ENCODE measurements around the gene FOXP1. TPM values are rescaled to one million over a fixed set of nuclear protein-coding genes. Genes with fewer than 3 reads are reported as not detected.

Gene FOXP1
- total and polyA plus RNA-seq, 2 donors from 2014 or later, result 6.7 to 87.2 TPM

DNA sequence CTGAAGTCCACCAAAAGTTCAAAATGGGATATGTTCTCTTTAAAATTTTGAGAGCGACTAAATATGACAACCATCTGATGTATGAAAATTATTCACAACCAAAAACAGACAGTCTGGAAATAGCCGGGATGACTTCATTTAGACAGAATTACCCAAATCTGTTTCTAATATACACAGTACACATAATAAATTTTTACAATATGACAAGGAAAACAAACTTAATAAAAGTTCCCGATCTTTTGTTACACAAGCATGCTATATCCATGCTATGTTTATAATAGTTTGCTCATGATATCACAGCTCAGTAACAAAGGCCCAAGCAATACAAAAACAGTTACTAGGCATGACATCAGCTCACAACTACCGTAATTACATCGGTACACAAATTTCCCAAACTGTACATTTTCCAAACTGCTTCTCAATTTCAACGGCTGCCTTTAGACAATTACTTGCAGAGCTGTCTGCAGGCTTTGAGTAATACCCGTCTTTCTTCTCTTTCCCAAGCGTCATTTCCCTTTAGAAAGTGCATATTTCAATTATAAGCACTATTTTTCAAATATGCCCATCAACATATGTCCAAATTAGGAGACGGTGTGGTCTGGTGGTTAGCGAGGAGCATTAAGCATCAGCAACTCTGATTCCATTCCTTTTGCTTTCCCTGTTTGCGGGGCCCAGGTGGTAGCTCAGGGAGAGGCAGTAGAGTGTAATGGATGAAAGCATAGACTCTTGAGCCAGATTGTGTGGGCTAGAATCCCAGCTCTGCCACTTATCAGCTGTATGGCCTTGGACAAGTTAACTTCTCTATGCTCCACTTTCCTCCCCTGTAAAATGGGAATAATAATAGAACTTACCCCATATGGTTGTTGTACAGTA is 481.2 kb downstream of the FOXP1 start:
- Histone ChIP-seq H3K27ac (ENCODE audit: low read depth in 2 of 2, low read length in 2 of 2) (no peak overlapping the region), H3K36me3 (ENCODE audit: control insufficient read depth in 2 of 3, insufficient read depth in 3 of 3, low read length in 3 of 3) (no peaks in the 10 kb centered on the region), H3K9ac (ENCODE audit: low read length in 3 of 3) (no peak overlapping the region), H3K27me3 (ENCODE audit: control insufficient read depth, insufficient read depth, low read length) (no peaks in the 10 kb centered on the region), H3K4me3 (ENCODE audit: low read length in 3 of 3) (no peak overlapping the region), H3K9me3 (ENCODE audit: control insufficient read depth in 2 of 3, insufficient read depth in 1 of 3, low read length in 3 of 3) (no peaks in the 10 kb centered on the region), H3K4me1 (ENCODE audit: control insufficient read depth in 2 of 3, insufficient read depth in 2 of 3, low read depth in 1 of 3, low read length in 3 of 3) (no peaks in the 10 kb centered on the region)
- DNase-seq (peak in 3 of 5 donors; percentile 13 to 59 (median 21)), FAIRE-seq (no peak)
- intact Hi-C loops (cut with DNase I), result no loop called here
- TF ChIP-seq, protein P1, sequence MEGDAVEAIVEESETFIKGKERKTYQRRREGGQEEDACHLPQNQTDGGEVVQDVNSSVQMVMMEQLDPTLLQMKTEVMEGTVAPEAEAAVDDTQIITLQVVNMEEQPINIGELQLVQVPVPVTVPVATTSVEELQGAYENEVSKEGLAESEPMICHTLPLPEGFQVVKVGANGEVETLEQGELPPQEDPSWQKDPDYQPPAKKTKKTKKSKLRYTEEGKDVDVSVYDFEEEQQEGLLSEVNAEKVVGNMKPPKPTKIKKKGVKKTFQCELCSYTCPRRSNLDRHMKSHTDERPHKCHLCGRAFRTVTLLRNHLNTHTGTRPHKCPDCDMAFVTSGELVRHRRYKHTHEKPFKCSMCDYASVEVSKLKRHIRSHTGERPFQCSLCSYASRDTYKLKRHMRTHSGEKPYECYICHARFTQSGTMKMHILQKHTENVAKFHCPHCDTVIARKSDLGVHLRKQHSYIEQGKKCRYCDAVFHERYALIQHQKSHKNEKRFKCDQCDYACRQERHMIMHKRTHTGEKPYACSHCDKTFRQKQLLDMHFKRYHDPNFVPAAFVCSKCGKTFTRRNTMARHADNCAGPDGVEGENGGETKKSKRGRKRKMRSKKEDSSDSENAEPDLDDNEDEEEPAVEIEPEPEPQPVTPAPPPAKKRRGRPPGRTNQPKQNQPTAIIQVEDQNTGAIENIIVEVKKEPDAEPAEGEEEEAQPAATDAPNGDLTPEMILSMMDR (IDR thresholded peaks at IDR 0.05; ENCODE audit: borderline replicate concordance, extremely low read depth, insufficient read depth), result no peak

GRCh38 chr3:71101626-71102025 is 481.9 kb downstream of the FOXP1 start:
- DNase-seq (no peak), FAIRE-seq (no peak)
- Histone ChIP-seq H3K27ac (ENCODE audit: low read depth in 2 of 2, low read length in 2 of 2) (no peak overlapping the region), H3K9ac (ENCODE audit: low read length in 3 of 3) (no peak overlapping the region), H3K9me3 (ENCODE audit: control insufficient read depth in 2 of 3, insufficient read depth in 1 of 3, low read length in 3 of 3) (no peaks in the 10 kb centered on the region), H3K4me3 (ENCODE audit: low read length in 3 of 3) (no peak overlapping the region), H3K4me1 (ENCODE audit: control insufficient read depth in 2 of 3, insufficient read depth in 2 of 3, low read depth in 1 of 3, low read length in 3 of 3) (no peaks in the 10 kb centered on the region), H3K36me3 (ENCODE audit: control insufficient read depth in 2 of 3, insufficient read depth in 3 of 3, low read length in 3 of 3) (no peaks in the 10 kb centered on the region), H3K27me3 (ENCODE audit: control insufficient read depth, insufficient read depth, low read length) (no peaks in the 10 kb centered on the region)
- TF ChIP-seq, protein P1 (IDR thresholded peaks at IDR 0.05; ENCODE audit: borderline replicate concordance, extremely low read depth, insufficient read depth), result no peak
- intact Hi-C loops (cut with DNase I), result no loop called here

GRCh38 chr3:71101014-71101413 is 482.5 kb downstream of the FOXP1 start:
- Histone ChIP-seq H3K27ac (ENCODE audit: low read depth in 2 of 2, low read length in 2 of 2) (no peak overlapping the region), H3K27me3 (ENCODE audit: control insufficient read depth, insufficient read depth, low read length) (no peaks in the 10 kb centered on the region), H3K9ac (ENCODE audit: low read length in 3 of 3) (no peak overlapping the region), H3K4me3 (ENCODE audit: low read length in 3 of 3) (no peak overlapping the region), H3K4me1 (ENCODE audit: control insufficient read depth in 2 of 3, insufficient read depth in 2 of 3, low read depth in 1 of 3, low read length in 3 of 3) (no peaks in the 10 kb centered on the region), H3K36me3 (ENCODE audit: control insufficient read depth in 2 of 3, insufficient read depth in 3 of 3, low read length in 3 of 3) (no peaks in the 10 kb centered on the region), H3K9me3 (ENCODE audit: control insufficient read depth in 2 of 3, insufficient read depth in 1 of 3, low read length in 3 of 3) (no peaks in the 10 kb centered on the region)
- FAIRE-seq, result no peak
- no peak for DNase-seq
- TF ChIP-seq, protein P1 (IDR thresholded peaks at IDR 0.05; ENCODE audit: borderline replicate concordance, extremely low read depth, insufficient read depth), result no peak
- intact Hi-C loops (cut with DNase I), result no loop called here
